Measurements from ENCODE around the gene TEKT3.
A peak's percentile ranks its signal among the peaks of the same experiment; 100 is the strongest.

Gene TEKT3

DNA sequence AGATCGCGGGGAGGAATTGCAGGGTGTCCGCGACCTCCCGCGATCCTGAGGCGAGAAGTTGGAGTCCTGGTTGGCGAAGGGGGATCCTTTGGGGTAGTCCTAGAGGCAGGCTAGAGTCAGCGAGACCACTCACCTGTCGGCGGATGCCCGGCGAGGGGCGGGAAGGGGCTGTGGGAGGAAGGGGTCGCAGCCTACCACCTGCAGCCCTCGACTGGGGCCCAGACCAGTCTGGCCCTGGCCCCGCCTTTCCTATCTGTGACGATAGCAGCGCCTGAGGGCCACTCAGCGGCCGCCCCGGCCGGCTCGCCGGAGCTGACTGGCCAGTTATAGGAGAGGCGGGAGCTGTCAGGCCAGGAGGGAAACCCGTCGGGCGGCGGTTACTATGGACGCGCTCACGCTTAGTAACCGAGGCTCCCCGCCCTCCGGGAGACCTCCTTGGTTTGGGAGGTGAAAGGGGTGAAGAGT is at the start of gene TEKT3:
TSS of gene TEKT3 (minus strand) at position 213 of the 465 bp plus-strand sequence. CDS start 10,012 bp downstream, outside the sequence.
- DNase-seq (ENCODE audit: low spot score) = peak; percentile 88

DNA sequence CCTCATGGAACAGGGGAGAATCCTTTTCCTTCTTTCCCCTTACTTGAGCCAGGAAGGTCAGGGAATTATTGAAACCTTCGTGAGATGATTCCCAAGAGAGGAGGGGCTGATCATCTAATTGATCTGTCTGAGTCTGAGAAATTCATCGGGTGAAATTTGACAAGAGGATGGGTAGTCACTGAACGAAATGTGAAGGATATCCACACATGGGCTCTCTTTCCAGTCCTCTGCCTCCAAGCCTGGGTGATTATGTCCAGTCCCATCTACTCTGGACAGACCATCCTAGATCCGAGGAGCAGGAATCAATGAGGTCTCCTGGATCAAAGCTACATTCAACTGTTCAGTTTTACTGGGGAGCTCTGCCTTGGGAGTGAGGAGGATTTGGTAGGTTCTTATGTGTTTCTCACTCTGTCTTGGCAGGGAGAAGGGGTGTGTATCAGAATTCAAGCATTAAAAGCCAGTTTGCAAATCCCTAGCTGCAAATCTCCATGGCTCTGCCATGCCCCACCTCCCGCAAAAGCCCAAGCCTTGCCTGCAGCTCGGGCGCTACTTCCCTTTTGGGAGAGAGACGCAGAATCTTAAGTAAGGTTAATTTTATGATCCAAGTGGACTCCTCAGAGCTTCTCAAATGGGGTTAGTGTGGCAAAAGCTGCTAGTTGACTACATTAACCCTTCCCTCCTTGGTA is 47.1 kb upstream of the TEKT3 start:
- no peak for DNase-seq (ENCODE audit: low spot score)

DNA sequence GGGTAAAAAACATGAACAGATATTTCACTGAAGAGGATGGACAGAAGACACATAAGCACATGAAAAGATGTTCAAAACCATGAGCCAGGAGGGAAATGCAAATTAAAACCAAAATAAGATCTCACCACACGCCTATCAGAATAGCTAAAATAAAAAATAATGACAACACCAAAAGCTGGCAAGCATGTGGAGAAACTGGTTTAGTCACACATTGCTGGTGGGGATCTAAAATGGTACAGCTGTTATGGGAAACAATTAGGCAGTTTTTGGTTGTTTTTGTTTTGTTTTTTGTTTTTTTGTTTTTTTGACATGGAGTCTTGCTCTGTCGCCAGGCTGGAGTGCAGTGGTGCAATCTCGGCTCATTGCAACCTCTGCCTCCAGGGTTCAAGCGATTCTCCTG is 44.7 kb upstream of the TEKT3 start:
- no peak for DNase-seq (ENCODE audit: low spot score)

GRCh38 chr17:15385305-15385704 is 43.9 kb upstream of the TEKT3 start:
- no peak for DNase-seq (ENCODE audit: low spot score)

- DNase-seq (ENCODE audit: low spot score) = no peak
These were observed 42.9 kb upstream of the TEKT3 start for GRCh38 chr17:15384142-15384787.

DNA sequence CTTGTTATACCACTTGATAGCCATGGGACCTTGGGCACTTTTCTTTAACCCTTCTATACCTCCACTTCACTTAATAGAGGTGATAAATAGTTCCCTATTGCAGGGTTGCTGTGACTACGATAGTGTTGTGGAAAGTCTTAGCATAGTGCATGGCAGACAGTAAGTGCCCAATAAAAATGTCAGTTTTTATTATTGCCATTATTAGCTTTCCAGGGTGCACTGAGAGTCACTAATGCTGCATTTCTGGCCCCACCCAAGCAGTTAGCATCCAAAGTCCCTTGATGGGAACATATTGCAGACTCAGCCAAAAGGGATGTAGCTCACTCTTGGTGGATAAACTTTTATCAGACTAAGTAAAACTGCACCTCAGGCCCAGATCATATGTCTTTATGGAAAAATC is 41.5 kb upstream of the TEKT3 start:
- DNase-seq (ENCODE audit: low spot score) = no peak

GRCh38 chr17:15381707-15382106 is 40.3 kb upstream of the TEKT3 start:
- DNase-seq (ENCODE audit: low spot score) = no peak

DNA sequence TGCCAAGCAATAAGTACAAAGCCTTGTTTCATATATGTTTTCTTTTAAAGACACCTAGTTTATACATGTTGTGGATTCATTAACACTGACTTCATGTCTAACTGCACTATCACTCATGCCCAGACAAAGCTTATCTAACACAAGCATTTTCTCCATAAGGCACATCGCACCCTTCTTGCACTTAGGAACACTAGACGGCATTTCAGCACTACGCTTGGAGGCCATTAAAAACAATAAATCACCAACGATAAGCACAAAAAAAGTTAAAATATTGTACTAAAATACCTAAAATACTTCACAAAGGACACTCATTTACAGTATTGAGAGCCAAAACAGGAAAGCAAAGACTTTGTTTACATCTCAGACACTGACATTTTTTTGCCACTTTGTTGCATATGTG is 39.0 kb upstream of the TEKT3 start:
- no peak for DNase-seq (ENCODE audit: low spot score)

DNA sequence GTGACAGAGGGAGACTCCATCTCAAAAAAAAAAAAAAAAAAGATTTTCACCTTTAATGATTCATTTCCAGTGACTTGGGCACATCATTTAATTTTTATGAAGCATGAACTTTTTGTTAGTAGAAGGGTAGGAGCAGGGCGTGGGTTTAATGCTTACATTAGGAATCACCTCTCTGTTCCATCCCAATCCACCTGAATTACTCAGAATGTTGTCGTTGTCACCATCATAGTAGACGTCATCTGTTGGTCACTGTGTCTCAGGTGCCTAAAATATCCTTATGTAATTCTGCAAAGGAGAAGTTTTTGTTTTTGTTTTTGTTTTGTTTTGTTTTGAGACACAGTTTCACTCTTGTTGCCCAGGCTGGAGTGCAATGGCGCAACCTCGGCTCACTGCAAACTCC is 38.3 kb upstream of the TEKT3 start:
- DNase-seq (ENCODE audit: low spot score) = no peak

DNA sequence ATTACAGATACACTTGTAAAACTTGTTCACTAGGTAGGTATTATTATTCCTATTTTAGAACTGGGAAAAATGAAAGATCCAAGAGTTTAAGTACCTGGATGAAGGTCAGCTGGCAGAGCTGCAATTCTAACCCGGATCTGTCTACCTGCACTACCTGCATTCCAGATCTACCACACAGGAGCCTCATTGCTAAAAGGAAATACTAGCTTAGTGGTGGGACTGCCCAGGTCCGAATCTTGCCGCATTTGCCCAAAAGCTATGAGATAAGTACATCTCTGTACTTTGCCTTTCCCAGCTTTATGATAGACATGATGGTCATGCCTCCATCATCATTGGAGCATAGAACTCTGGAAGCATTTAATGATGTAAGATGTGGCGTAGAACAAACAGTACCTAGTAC is 36.8 kb upstream of the TEKT3 start:
- no peak for DNase-seq (ENCODE audit: low spot score)

DNA sequence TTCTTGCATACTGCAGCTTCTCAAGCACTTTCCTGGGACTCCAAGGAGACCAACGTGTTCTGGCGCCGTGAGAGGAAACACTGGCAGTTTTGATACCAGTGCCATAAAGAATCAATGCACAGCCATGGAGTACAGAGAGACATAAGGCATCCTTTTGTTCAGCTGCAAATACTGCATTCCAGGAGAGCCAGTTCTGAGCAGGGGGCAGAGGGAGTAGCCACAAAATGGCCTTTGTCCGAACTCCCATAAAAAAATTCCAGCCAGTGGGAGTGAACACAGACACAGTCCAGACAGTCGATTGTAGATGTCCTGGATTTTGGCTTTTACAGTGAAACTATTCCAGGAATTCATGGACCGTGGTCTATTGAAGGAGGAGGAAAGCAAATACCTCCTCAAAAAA is 36.2 kb upstream of the TEKT3 start:
- DNase-seq (ENCODE audit: low spot score) = no peak

DNA sequence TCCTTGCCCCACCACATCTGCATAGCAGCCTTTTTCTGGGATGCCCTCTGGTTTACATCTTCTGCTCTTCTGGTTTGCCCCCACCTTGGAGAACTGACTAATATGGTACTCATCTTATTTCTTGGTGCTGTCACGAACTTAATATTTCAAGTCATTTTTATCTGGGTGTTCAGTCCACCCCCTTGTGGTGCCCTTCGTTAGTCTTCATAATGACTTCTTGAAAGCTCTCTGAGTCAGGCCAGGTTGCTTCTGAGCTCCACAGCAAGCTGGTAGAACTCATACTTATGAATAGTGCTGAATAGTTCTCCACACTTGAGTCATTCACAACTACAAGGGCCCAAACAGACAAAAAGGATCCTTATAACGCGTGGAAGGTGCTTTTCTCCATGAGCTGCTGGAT is 35.8 kb upstream of the TEKT3 start:
- no peak for DNase-seq (ENCODE audit: low spot score)

- no peak for DNase-seq (ENCODE audit: low spot score)
These were observed 30.2 kb upstream of the TEKT3 start for GRCh38 chr17:15371376-15372130.

GRCh38 chr17:15368600-15368999 is 27.2 kb upstream of the TEKT3 start:
- DNase-seq (ENCODE audit: low spot score) = no peak

- no peak for DNase-seq (ENCODE audit: low spot score)
These were observed 24.6 kb upstream of the TEKT3 start for GRCh38 chr17:15366026-15366425.

DNA sequence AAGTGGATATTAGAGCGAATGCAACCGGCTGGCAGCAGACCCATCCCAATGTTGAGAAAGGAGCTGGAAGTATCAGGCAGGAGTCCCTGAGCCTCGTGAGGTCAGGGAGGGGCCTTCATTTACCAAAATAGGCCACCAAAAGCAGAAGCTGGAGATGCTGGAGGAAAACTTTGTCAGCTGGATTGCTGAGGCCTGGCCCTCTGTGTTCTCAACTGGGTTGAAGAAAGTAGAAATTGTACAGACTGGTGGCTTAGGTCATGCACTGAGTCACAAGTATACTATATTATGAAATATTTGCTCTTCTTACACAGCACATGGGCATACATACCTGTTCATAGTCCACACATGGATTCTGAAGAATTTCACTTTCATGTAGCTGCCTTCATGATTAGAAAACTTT is 23.2 kb upstream of the TEKT3 start:
- DNase-seq (ENCODE audit: low spot score) = no peak

- DNase-seq (ENCODE audit: low spot score) = no peak
These were observed 22.3 kb upstream of the TEKT3 start for GRCh38 chr17:15363702-15364101.

DNA sequence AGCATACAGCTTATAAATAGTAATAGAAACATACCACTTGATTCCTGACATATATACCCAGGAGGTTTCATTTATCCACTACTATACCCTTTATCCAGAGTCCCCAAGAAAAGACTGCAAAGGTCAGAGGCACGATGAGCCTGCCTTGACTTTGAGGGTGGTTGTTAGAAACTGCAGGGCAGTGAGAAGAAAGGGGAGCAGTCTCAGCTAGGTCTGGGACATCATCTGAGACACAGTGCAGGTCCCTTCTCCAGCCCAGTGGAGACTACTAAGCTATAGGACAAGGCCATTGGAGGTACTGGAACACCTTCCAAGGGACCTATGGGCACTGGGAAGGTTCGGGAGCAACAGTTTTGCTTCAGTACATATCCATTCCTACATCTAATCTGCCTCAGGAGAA is 20.2 kb upstream of the TEKT3 start:
- no peak for DNase-seq (ENCODE audit: low spot score)

- DNase-seq (ENCODE audit: low spot score) = no peak
These were observed 19.8 kb upstream of the TEKT3 start for GRCh38 chr17:15361151-15361550.

GRCh38 chr17:15354256-15354655 is 12.9 kb upstream of the TEKT3 start:
- no peak for DNase-seq (ENCODE audit: low spot score)

DNA sequence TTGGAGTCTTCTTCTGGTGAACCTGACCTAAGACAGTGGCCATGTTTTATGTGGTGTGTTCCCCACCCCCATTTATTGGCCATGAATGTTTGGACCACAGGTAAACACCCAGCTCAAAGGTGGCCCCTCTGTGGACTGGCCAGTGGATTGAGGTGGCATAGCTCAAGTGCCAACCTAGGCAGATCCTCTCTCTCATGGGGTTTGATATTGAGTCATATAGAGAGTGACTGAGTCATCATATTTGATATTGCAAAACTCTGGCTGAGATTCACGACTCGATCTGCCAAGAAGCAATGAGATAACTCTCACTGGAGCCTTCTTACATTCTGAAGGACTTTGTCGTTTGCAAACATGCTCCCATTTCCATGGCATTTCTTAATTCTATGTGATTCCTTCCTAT is 10.5 kb upstream of the TEKT3 start:
- no peak for DNase-seq (ENCODE audit: low spot score)

DNA sequence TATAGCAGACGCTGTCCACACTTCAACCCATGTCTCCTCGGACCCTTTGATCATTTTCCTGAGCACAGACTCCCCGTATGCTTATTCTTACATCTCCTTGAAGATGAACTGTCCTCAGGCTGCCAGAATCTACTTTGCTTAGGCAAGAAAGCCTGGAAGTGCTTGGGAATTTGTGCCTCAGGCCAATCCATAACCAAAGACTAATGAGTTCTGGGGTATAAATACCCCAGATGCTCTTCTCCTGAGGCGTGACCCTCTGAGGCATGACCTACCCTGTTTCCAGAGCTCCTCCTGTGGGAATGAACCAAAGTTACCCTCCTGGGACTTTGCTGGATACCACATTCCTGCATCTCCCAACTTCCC is 10.1 kb upstream of the TEKT3 start:
- DNase-seq (ENCODE audit: low spot score) = no peak

- no peak for DNase-seq (ENCODE audit: low spot score)
These were observed 9.5 kb upstream of the TEKT3 start for GRCh38 chr17:15350777-15351477.

All from left forelimb (tissue), 1 donor.